ENCODE data around the gene BICDL1. TPM values are rescaled to one million over a fixed set of nuclear protein-coding genes. Genes with fewer than 3 reads are reported as not detected.
"Not testable (repeated sequence)": the region's sequence is repeated elsewhere in the genome, so short reads cannot be mapped to it uniquely, and the experiment has no call there.

Gene BICDL1
- 0.30 TPM for total RNA-seq
- long read RNA-seq, result 0 reads

- peak; percentile 77 for DNase-seq (ENCODE audit: low spot score)
- intact Hi-C loops (cut with DNase I), result no loop called here
Measured at GRCh38 chr12:119988472-119989360, at the start of gene BICDL1. BICDL1 (plus strand) TSS chr12:119989236; CDS start chr12:119989869, 633 bp downstream.

- intact Hi-C loops (cut with DNase I), result no loop called here
- no peak for DNase-seq (ENCODE audit: low spot score)
Measured at GRCh38 chr12:119940897-119941296, 48.1 kb upstream of the BICDL1 start.

GRCh38 chr12:119942386-119942785, 46.6 kb upstream of the BICDL1 start:
- intact Hi-C loops (cut with DNase I), result no loop called here
- no peak for DNase-seq (ENCODE audit: low spot score)

GRCh38 chr12:119946213-119946612, 42.8 kb upstream of the BICDL1 start:
- intact Hi-C loops (cut with DNase I), result no loop called here
- no peak for DNase-seq (ENCODE audit: low spot score)

GRCh38 chr12:119949145-119949544, 39.9 kb upstream of the BICDL1 start:
- intact Hi-C loops (cut with DNase I), result no loop called here
- no peak for DNase-seq (ENCODE audit: low spot score)

- peak; percentile 31 for DNase-seq (ENCODE audit: low spot score)
- intact Hi-C loops (cut with DNase I), result no loop called here
Measured at GRCh38 chr12:119949594-119949993, 39.4 kb upstream of the BICDL1 start.

- peak; percentile 10 for DNase-seq (ENCODE audit: low spot score)
- intact Hi-C loops (cut with DNase I), result no loop called here
Measured at GRCh38 chr12:119956047-119956446, 33.0 kb upstream of the BICDL1 start.

- DNase-seq (ENCODE audit: low spot score), result no peak
- intact Hi-C loops (cut with DNase I), result no loop called here
Measured at GRCh38 chr12:119957135-119957534, 31.9 kb upstream of the BICDL1 start.

GRCh38 chr12:119959435-119959834, 29.6 kb upstream of the BICDL1 start:
- intact Hi-C loops (cut with DNase I), result no loop called here
- no peak for DNase-seq (ENCODE audit: low spot score)

GRCh38 chr12:119964123-119964522, 24.9 kb upstream of the BICDL1 start:
- intact Hi-C loops (cut with DNase I), result no loop called here
- DNase-seq (ENCODE audit: low spot score), result no peak

- intact Hi-C loops (cut with DNase I), result no loop called here
- no peak for DNase-seq (ENCODE audit: low spot score)
Measured at GRCh38 chr12:119964929-119965328, 24.1 kb upstream of the BICDL1 start.

GRCh38 chr12:119980242-119980641, 8.8 kb upstream of the BICDL1 start:
- intact Hi-C loops (cut with DNase I), result no loop called here
- no peak for DNase-seq (ENCODE audit: low spot score)

- intact Hi-C loops (cut with DNase I); DNase-seq (ENCODE audit: low spot score): not testable (repeated sequence)
Measured at GRCh38 chr12:119980702-119981101, 8.3 kb upstream of the BICDL1 start.

- DNase-seq (ENCODE audit: low spot score), result no peak
- intact Hi-C loops (cut with DNase I), result no loop called here
Measured at GRCh38 chr12:119989361-119989730, 310 bp downstream of the BICDL1 start.

GRCh38 chr12:119989731-119990381, 820 bp downstream of the BICDL1 start:
- peak; percentile 78 for DNase-seq (ENCODE audit: low spot score)
- intact Hi-C loops (cut with DNase I), result no loop called here

GRCh38 chr12:119990382-119990874, 1.4 kb downstream of the BICDL1 start:
- intact Hi-C loops (cut with DNase I), result no loop called here
- no peak for DNase-seq (ENCODE audit: low spot score)

- DNase-seq (ENCODE audit: low spot score), result no peak
- intact Hi-C loops (cut with DNase I), result no loop called here
Measured at GRCh38 chr12:119992129-119992705, 3.2 kb downstream of the BICDL1 start.

GRCh38 chr12:119994892-119995658, 6.0 kb downstream of the BICDL1 start:
- DNase-seq (ENCODE audit: low spot score), result no peak
- intact Hi-C loops (cut with DNase I), result no loop called here

- intact Hi-C loops (cut with DNase I), result no loop called here
- no peak for DNase-seq (ENCODE audit: low spot score)
Measured at GRCh38 chr12:119996417-119996816, 7.4 kb downstream of the BICDL1 start.

Measured in cardiac septum (tissue), 1 donor.